ENCODE measurements around the gene PRSS53.

The PRSS53 gene

DNA sequence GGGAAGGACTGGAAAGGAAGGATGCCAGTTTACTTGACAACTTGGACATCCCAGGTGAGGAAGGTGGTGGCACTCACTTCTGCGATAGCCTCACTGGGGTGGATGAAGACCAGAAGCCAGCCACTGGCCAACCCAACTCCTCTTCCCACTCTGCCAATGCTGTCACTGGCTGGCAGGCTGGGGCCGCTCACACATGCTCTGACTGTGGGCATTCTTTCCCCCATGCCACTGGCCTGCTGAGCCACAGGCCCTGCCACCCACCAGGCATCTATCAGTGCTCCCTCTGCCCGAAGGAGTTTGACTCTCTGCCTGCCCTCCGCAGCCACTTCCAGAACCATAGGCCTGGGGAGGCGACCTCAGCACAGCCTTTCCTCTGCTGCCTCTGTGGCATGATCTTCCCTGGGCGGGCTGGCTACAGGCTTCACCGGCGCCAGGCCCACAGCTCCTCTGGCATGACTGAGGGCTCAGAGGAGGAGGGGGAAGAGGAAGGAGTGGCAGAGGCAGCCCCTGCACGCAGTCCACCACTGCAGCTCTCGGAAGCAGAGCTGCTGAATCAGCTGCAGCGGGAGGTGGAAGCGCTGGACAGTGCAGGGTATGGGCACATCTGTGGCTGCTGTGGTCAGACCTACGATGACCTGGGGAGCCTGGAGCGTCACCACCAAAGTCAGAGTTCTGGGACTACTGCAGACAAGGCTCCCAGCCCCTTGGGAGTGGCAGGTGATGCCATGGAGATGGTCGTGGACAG lies 10.0 kb downstream of the PRSS53 start:
- TF ChIP-seq CTCF (IDR thresholded peaks at IDR 0.05; ENCODE audit: insufficient read depth, low read length, missing control alignments) = no peak
- ChIA-PET CTCF (interaction anchor here (1.4 kb wide), 2 partner anchors 63 to 125 kb away, joined by 4 read pairs; no protein-coding TSS in a partner anchor), POLR2A (no interaction called here)
- no peak overlapping the region for H3K4me3 ChIP-seq (ENCODE audit: low read depth, low read length)
- DNase-seq (ENCODE audit: low read depth, low spot score) = no peak

GRCh38 chr16:31077592-31078396 lies 10.9 kb downstream of the PRSS53 start:
- TF ChIP-seq CTCF (IDR thresholded peaks at IDR 0.05; ENCODE audit: insufficient read depth, low read length, missing control alignments) = no peak
- CTCF ChIA-PET = interaction anchor here (0.6 to 1.4 kb wide), 2 partner anchors 64 to 93 kb away, joined by 3 to 4 read pairs; no protein-coding TSS in a partner anchor
- no peak overlapping the region for H3K4me3 ChIP-seq (ENCODE audit: low read depth, low read length)
- no peak for DNase-seq (ENCODE audit: low read depth, low spot score)
- POLR2A ChIA-PET = no interaction called here

DNA sequence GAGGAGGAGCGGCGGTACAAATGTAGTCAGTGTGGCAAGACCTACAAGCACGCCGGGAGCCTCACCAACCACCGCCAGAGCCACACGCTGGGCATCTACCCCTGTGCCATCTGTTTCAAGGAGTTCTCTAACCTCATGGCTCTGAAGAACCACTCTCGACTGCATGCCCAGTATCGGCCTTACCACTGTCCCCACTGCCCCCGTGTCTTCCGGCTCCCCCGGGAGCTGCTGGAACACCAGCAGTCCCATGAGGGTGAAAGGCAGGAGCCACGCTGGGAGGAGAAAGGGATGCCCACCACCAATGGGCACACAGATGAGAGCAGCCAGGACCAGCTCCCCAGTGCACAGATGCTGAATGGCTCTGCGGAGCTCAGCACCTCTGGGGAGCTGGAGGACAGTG lies 11.7 kb downstream of the PRSS53 start:
- H3K4me3 ChIP-seq (ENCODE audit: low read depth, low read length) = no peak overlapping the region
- ChIA-PET POLR2A (interaction anchor here (0.6 kb wide), 1 partner anchor 103 kb away, joined by 4 read pairs; no protein-coding TSS in a partner anchor), CTCF (interaction anchor here (0.6 kb wide), 1 partner anchor 92 kb away, joined by 3 read pairs; no protein-coding TSS in a partner anchor)
- TF ChIP-seq CTCF (IDR thresholded peaks at IDR 0.05; ENCODE audit: insufficient read depth, low read length, missing control alignments) = no peak
- no peak for DNase-seq (ENCODE audit: low read depth, low spot score)

GRCh38 chr16:31076319-31076718 lies 12.4 kb downstream of the PRSS53 start:
- no peak for DNase-seq (ENCODE audit: low read depth, low spot score)
- CTCF ChIA-PET = interaction anchor here (0.6 kb wide), 1 partner anchor 14 kb away, joined by 3 read pairs; no protein-coding TSS in a partner anchor
- no peak for TF ChIP-seq CTCF (IDR thresholded peaks at IDR 0.05; ENCODE audit: insufficient read depth, low read length, missing control alignments)

DNA sequence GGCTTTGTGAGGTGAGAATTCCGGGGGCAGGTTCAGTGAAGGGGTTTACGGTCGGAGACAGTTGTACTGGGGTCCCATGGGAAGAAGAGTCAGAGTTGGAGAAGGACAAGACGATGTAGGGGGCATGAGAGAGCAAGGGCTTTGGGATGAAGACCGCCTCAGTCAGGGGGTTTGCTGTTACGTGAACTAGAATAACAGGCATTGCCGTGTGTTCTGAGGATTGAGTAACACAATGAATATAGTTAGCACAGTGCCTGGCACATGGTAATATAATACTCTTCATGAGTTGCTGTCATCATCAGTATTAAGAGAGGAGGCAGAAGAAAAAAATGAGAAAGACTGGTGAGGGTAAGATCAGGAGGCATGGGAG lies 13.9 kb downstream of the PRSS53 start:
- DNase-seq (ENCODE audit: low read depth, low spot score) = no peak
- POLR2A ChIA-PET = interaction anchor here (0.6 to 2.4 kb wide), 11 partner anchors 10 to 105 kb away, joined by 3 to 28 read pairs (median 8); partner anchors contain the start of genes FUS, HSD3B7, KAT8 and PRSS8
- CTCF ChIA-PET = interaction anchor here (1.4 to 4.2 kb wide), 3 partner anchors 19 to 794 kb away, joined by 3 to 40 read pairs (median 4); partner anchors contain the start of gene HSD3B7
- TF ChIP-seq CTCF (IDR thresholded peaks at IDR 0.05; ENCODE audit: insufficient read depth, low read length, missing control alignments) = no peak
- peak overlapping the region; percentile 98 for H3K4me3 ChIP-seq (ENCODE audit: low read depth, low read length)

More at GRCh38 chr16:31076319-31076718, 12.4 kb downstream of the PRSS53 start:
- POLR2A ChIA-PET = interaction anchor here (0.7 to 0.9 kb wide), 3 partner anchors 10 to 66 kb away, joined by 3 to 4 read pairs (median 3); no protein-coding TSS in a partner anchor
- H3K4me3 ChIP-seq (ENCODE audit: low read depth, low read length) = no peak overlapping the region
